Measurements from ENCODE around the gene PATJ. TPM values are rescaled to one million over a fixed set of nuclear protein-coding genes. Genes with fewer than 3 reads are reported as not detected.

The PATJ gene
- total RNA-seq, 1 donor from 2014 or later = 2.0 TPM

DNA sequence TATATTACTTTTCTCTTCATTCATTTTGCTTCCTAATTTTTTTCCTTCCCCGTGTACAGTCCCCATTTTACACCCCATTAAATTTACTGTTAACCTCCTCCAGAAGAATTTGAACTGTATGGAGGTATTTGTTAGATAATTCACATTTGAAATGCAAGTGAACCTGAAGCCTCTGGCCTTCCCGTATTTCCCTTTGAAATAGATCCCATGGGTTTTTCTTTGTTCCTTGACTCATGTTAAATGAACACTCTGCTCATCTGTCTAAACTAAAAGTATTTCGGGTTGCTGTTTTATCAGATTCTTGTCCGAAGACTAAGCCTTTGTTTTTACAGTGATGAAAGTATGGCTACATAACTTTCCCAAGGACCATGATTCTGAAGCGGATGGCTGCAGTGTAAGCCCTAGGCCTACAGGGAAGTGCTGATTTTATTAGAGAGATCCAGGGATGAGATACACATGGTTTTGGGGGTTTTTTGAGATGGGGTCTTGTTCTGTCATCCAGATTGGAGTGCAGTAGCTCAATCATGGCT lies 187.9 kb downstream of the PATJ start:
- H3K36me3 Mint-ChIP-seq (ENCODE audit: unreplicated experiment) = no peaks in the 10 kb centered on the region
- H3K4me1 Mint-ChIP-seq (ENCODE audit: low read depth, unreplicated experiment) = no peaks in the 10 kb centered on the region
- H3K4me3 Mint-ChIP-seq (ENCODE audit: unreplicated experiment) = no peak overlapping the region
- DNase-seq = no peak
- no peak overlapping the region for H3K27ac Mint-ChIP-seq (ENCODE audit: unreplicated experiment)
- no peaks in the 10 kb centered on the region for H3K9me3 Mint-ChIP-seq (ENCODE audit: unreplicated experiment)
- H3K27me3 Mint-ChIP-seq (ENCODE audit: unreplicated experiment) = no peaks in the 10 kb centered on the region
- TF ChIP-seq, protein P1, sequence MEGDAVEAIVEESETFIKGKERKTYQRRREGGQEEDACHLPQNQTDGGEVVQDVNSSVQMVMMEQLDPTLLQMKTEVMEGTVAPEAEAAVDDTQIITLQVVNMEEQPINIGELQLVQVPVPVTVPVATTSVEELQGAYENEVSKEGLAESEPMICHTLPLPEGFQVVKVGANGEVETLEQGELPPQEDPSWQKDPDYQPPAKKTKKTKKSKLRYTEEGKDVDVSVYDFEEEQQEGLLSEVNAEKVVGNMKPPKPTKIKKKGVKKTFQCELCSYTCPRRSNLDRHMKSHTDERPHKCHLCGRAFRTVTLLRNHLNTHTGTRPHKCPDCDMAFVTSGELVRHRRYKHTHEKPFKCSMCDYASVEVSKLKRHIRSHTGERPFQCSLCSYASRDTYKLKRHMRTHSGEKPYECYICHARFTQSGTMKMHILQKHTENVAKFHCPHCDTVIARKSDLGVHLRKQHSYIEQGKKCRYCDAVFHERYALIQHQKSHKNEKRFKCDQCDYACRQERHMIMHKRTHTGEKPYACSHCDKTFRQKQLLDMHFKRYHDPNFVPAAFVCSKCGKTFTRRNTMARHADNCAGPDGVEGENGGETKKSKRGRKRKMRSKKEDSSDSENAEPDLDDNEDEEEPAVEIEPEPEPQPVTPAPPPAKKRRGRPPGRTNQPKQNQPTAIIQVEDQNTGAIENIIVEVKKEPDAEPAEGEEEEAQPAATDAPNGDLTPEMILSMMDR (IDR thresholded peaks at IDR 0.05; ENCODE audit: partially characterized antibody, unreplicated experiment) = no peak

DNA sequence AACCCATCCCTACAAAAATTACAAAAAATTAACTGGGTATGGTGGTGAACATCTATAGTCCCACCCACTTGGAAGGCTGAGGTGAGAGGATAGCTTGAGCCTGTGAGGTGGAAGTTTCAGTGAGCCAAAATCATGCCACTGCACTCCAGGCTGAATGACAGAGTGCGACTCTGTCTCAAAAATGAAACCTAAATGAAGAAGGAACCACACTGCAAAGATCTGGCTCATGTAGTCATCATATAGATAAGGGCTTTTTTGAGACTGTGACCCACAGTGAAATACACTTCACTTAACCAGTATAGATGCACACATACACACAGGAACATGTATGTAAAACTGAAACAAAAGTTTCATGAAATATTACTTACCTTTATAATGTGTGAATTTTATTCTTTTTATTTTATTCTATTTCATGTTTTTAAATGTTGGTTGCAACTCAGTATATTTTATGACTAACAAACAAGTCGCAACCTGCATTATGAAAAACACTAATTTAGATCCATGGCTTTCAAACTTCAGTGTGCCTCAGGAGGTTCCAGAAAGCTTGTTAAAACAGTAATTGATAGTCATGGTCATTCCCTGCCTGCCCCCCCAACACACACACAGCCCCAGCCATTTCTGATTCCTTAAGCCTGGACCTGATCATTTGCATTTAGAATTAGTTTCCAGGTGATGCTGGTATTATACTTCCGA lies 189.5 kb downstream of the PATJ start:
- Mint-ChIP-seq H3K4me1 (ENCODE audit: low read depth, unreplicated experiment) (no peaks in the 10 kb centered on the region), H3K36me3 (ENCODE audit: unreplicated experiment) (no peaks in the 10 kb centered on the region), H3K9me3 (ENCODE audit: unreplicated experiment) (no peaks in the 10 kb centered on the region), H3K27ac (ENCODE audit: unreplicated experiment) (no peak overlapping the region), H3K4me3 (ENCODE audit: unreplicated experiment) (no peak overlapping the region), H3K27me3 (ENCODE audit: unreplicated experiment) (no peaks in the 10 kb centered on the region)
- DNase-seq = no peak
- TF ChIP-seq, protein P1 (IDR thresholded peaks at IDR 0.05; ENCODE audit: partially characterized antibody, unreplicated experiment) = no peak

DNA sequence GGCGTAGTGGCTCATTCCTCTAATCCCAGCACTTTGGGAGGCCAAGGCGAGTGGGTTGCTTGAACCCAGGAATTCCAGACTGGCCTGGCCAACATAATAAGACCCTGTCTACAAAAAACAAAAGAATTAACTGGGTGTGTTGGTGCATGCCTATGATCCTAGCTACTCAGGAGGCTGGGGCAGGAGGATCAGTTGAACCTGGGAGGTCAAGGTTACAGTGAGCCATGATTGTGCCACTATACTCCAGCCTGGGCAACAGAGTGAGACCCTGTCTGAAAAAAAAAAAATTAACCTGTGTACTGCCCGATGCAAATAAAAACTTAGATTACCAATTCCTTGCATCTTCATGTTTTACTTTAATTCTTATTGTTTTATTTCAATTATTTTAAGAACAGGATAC lies 193.2 kb downstream of the PATJ start:
- Mint-ChIP-seq H3K4me3 (ENCODE audit: unreplicated experiment) (no peak overlapping the region), H3K27ac (ENCODE audit: unreplicated experiment) (no peak overlapping the region), H3K9me3 (ENCODE audit: unreplicated experiment) (no peaks in the 10 kb centered on the region), H3K4me1 (ENCODE audit: low read depth, unreplicated experiment) (no peaks in the 10 kb centered on the region), H3K27me3 (ENCODE audit: unreplicated experiment) (no peaks in the 10 kb centered on the region), H3K36me3 (ENCODE audit: unreplicated experiment) (no peaks in the 10 kb centered on the region)
- no peak for DNase-seq
- TF ChIP-seq, protein P1 (IDR thresholded peaks at IDR 0.05; ENCODE audit: partially characterized antibody, unreplicated experiment) = no peak

DNA sequence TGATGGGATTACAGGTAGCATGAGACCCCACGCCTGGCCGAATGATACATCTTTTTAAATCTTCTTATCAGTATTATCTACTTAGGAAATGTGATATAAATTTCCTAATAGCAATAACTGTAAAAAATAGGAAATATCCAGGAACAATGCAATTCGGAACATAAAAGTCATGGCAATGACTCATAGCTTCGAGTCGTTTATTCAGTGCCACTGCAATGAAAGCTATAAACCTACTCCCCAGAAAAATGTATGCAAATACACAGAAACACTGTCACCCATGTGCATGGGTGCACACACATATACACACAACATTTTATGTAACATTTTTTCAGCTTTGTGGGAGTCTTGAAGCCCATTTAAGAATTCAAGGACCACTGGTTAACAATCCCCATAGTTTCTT lies 194.6 kb downstream of the PATJ start:
- Mint-ChIP-seq H3K27ac (ENCODE audit: unreplicated experiment) (no peak overlapping the region), H3K4me1 (ENCODE audit: low read depth, unreplicated experiment) (no peaks in the 10 kb centered on the region), H3K4me3 (ENCODE audit: unreplicated experiment) (no peak overlapping the region), H3K27me3 (ENCODE audit: unreplicated experiment) (no peaks in the 10 kb centered on the region), H3K9me3 (ENCODE audit: unreplicated experiment) (no peaks in the 10 kb centered on the region), H3K36me3 (ENCODE audit: unreplicated experiment) (no peaks in the 10 kb centered on the region)
- DNase-seq = no peak
- TF ChIP-seq, protein P1 (IDR thresholded peaks at IDR 0.05; ENCODE audit: partially characterized antibody, unreplicated experiment) = no peak

DNA sequence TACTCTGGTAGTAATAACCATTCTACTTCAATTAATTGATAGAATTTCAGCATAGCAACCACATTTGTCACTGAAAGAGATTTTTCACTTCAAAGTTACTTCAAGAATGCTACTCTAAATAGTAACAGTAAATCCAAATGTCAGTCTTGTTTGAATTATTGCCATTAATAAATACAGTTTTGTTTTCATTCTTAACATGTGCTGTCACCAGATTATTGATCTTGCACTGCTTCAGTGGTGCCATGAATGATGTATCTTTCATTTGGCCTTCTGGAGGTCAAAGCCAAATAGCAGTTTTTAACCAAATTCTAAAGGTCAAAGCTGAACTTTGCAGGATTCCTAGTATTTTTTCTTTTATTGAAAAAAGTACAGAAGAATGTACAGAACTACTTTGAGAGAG lies 199.5 kb downstream of the PATJ start:
- Mint-ChIP-seq H3K36me3 (ENCODE audit: unreplicated experiment) (peaks cover 6% of the 10 kb centered on the region), H3K9me3 (ENCODE audit: unreplicated experiment) (peaks cover 5% of the 10 kb centered on the region), H3K4me1 (ENCODE audit: low read depth, unreplicated experiment) (no peaks in the 10 kb centered on the region), H3K27me3 (ENCODE audit: unreplicated experiment) (peaks cover 1% of the 10 kb centered on the region), H3K4me3 (ENCODE audit: unreplicated experiment) (no peak overlapping the region), H3K27ac (ENCODE audit: unreplicated experiment) (no peak overlapping the region)
- DNase-seq = no peak
- TF ChIP-seq, protein P1 (IDR thresholded peaks at IDR 0.05; ENCODE audit: partially characterized antibody, unreplicated experiment) = no peak
